ENCODE data around the gene GTF2E1. TPM values are rescaled to one million over a fixed set of nuclear protein-coding genes. Genes with fewer than 3 reads are reported as not detected.

Gene GTF2E1
- total RNA-seq, 1 experiment from 2014 or later: 78.0 TPM

DNA sequence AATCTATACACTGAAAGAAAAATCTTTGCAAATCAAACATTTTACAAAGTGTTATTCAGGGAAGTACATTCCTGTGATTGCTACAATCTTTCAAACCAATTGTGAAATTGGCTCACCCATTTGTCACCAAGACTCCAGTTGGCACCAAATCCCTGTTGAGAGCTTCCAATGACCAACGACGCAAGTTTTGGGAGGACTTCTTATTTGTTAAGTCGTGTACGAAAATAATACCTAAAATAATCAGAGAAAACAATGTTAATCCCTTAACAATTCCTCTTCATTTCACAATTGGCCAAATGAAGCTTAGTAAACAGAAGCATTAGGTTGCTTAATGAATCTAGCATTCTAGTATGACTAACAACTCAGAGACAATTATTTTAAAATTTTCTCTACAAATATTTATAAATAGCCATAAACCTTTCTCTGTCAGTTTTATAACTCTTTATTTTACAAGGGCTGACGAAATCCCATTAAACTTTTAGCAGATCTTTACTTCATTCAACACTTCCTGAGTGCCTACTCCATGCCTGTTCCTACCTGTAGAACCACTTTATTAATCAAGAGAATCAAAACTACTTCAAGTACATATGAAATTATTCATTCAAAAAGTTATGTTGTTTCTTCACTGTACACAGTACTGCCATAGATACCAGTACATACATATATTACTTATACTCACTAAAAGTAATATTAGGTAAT is 36.5 kb upstream of the GTF2E1 start:
- POLR2A ChIA-PET: no interaction called here
- ATAC-seq: no peak

GRCh38 chr3:120706950-120707349 is 35.6 kb upstream of the GTF2E1 start:
- ChIA-PET CTCF (no interaction called here), POLR2A (no interaction called here)
- Mint-ChIP-seq H3K27ac (no peak overlapping the region), H3K27me3 (ENCODE audit: low read depth) (no peaks in the 10 kb centered on the region), H3K36me3 (peaks cover 16% of the 10 kb centered on the region), H3K4me1 (peaks cover 3% of the 10 kb centered on the region; the same call in 1 of the 2 replicates), H3K9me3 (peaks cover 12% of the 10 kb centered on the region), H3K4me3 (no peak overlapping the region)
- no peak for ATAC-seq
- no peak for DNase-seq (ENCODE audit: low spot score)
- TF ChIP-seq, protein P1, sequence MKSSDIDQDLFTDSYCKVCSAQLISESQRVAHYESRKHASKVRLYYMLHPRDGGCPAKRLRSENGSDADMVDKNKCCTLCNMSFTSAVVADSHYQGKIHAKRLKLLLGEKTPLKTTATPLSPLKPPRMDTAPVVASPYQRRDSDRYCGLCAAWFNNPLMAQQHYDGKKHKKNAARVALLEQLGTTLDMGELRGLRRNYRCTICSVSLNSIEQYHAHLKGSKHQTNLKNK (CRISPR knock-in tag; IDR thresholded peaks at IDR 0.05): no peak
- TF ChIP-seq TP53 (CRISPR knock-in tag; IDR thresholded peaks at IDR 0.05): no peak
- no peak for TF ChIP-seq ESRRA (CRISPR knock-in tag; IDR thresholded peaks at IDR 0.05; ENCODE audit: borderline replicate concordance)
- TF ChIP-seq ETV6 (CRISPR knock-in tag; IDR thresholded peaks at IDR 0.05): no peak
- TF ChIP-seq, protein P2, sequence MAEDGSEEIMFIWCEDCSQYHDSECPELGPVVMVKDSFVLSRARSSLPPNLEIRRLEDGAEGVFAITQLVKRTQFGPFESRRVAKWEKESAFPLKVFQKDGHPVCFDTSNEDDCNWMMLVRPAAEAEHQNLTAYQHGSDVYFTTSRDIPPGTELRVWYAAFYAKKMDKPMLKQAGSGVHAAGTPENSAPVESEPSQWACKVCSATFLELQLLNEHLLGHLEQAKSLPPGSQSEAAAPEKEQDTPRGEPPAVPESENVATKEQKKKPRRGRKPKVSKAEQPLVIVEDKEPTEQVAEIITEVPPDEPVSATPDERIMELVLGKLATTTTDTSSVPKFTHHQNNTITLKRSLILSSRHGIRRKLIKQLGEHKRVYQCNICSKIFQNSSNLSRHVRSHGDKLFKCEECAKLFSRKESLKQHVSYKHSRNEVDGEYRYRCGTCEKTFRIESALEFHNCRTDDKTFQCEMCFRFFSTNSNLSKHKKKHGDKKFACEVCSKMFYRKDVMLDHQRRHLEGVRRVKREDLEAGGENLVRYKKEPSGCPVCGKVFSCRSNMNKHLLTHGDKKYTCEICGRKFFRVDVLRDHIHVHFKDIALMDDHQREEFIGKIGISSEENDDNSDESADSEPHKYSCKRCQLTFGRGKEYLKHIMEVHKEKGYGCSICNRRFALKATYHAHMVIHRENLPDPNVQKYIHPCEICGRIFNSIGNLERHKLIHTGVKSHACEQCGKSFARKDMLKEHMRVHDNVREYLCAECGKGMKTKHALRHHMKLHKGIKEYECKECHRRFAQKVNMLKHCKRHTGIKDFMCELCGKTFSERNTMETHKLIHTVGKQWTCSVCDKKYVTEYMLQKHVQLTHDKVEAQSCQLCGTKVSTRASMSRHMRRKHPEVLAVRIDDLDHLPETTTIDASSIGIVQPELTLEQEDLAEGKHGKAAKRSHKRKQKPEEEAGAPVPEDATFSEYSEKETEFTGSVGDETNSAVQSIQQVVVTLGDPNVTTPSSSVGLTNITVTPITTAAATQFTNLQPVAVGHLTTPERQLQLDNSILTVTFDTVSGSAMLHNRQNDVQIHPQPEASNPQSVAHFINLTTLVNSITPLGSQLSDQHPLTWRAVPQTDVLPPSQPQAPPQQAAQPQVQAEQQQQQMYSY (CRISPR knock-in tag; IDR thresholded peaks at IDR 0.05): no peak
- no peak for TF ChIP-seq PRRX2 (CRISPR knock-in tag; IDR thresholded peaks at IDR 0.05)

More for the DNA sequence above, 36.5 kb upstream of the GTF2E1 start:
- H3K4me1 Mint-ChIP-seq: peaks cover 3% of the 10 kb centered on the region; the same call in 1 of the 2 replicates
- no peak for TF ChIP-seq SOX15 (CRISPR knock-in tag; IDR thresholded peaks at IDR 0.05)
- TF ChIP-seq FOXJ3 (CRISPR knock-in tag; IDR thresholded peaks at IDR 0.05; ENCODE audit: borderline replicate concordance): no peak
- TF ChIP-seq, protein P3, sequence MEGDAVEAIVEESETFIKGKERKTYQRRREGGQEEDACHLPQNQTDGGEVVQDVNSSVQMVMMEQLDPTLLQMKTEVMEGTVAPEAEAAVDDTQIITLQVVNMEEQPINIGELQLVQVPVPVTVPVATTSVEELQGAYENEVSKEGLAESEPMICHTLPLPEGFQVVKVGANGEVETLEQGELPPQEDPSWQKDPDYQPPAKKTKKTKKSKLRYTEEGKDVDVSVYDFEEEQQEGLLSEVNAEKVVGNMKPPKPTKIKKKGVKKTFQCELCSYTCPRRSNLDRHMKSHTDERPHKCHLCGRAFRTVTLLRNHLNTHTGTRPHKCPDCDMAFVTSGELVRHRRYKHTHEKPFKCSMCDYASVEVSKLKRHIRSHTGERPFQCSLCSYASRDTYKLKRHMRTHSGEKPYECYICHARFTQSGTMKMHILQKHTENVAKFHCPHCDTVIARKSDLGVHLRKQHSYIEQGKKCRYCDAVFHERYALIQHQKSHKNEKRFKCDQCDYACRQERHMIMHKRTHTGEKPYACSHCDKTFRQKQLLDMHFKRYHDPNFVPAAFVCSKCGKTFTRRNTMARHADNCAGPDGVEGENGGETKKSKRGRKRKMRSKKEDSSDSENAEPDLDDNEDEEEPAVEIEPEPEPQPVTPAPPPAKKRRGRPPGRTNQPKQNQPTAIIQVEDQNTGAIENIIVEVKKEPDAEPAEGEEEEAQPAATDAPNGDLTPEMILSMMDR (IDR thresholded peaks at IDR 0.05): no peak
- no peak for TF ChIP-seq RORB (CRISPR knock-in tag; IDR thresholded peaks at IDR 0.05)
- H3K27me3 Mint-ChIP-seq (ENCODE audit: low read depth): no peaks in the 10 kb centered on the region
- peaks cover 12% of the 10 kb centered on the region for H3K9me3 Mint-ChIP-seq
- DNase-seq (ENCODE audit: low spot score): no peak
- H3K4me3 Mint-ChIP-seq: no peak overlapping the region
- peaks cover 16% of the 10 kb centered on the region for H3K36me3 Mint-ChIP-seq
- 0 out of 2 replicates have a peak overlapping the region, but pooled peaks have one; percentile 13 for H3K27ac Mint-ChIP-seq
- CTCF ChIA-PET: no interaction called here

GRCh38 chr3:120708408-120708807 is 34.1 kb upstream of the GTF2E1 start:
- DNase-seq (ENCODE audit: low spot score): no peak
- ChIA-PET CTCF (no interaction called here), POLR2A (no interaction called here)
- Mint-ChIP-seq H3K27ac (no peak overlapping the region), H3K36me3 (peaks cover 8% of the 10 kb centered on the region), H3K9me3 (peaks cover 5% of the 10 kb centered on the region), H3K4me3 (no peak overlapping the region), H3K27me3 (ENCODE audit: low read depth) (no peaks in the 10 kb centered on the region), H3K4me1 (peaks cover 6% of the 10 kb centered on the region; the same call in 1 of the 2 replicates)
- no peak for ATAC-seq
- TF ChIP-seq ERG (CRISPR knock-in tag; IDR thresholded peaks at IDR 0.05): no peak
- TF ChIP-seq, protein P4, sequence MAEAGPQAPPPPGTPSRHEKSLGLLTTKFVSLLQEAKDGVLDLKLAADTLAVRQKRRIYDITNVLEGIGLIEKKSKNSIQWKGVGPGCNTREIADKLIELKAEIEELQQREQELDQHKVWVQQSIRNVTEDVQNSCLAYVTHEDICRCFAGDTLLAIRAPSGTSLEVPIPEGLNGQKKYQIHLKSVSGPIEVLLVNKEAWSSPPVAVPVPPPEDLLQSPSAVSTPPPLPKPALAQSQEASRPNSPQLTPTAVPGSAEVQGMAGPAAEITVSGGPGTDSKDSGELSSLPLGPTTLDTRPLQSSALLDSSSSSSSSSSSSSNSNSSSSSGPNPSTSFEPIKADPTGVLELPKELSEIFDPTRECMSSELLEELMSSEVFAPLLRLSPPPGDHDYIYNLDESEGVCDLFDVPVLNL (CRISPR knock-in tag; IDR thresholded peaks at IDR 0.05; ENCODE audit: borderline replicate concordance, low read depth): no peak

Measured in WTC11 (cell line).